Small intestine (tissue), 7 donors: Measurements from ENCODE around the gene BATF3. TPM values are rescaled to one million over a fixed set of nuclear protein-coding genes. Genes with fewer than 3 reads are reported as not detected.

Experiments used
- DNase-seq, 2 donors: peaks; one replicate each; pipeline versions ENCODE4 v3.0.0 to v3.0.0-alpha.2; 2013
- FAIRE-seq: peaks from 2 replicates; lab custom pipeline; 2012; peaks lifted over from hg19 to GRCh38; lab: Jason Lieb, UNC
- H3K27ac ChIP-seq, 3 donors: one replicate each; pipeline ENCODE4 v1.5.1; 2013; ENCODE audit warnings: low read length in 2 of 3, mild to moderate bottlenecking in 2 of 3, control low read depth in 1 of 3, inconsistent platforms in 1 of 3, low read depth in 1 of 3, moderate library complexity in 1 of 3
- H3K27me3 ChIP-seq, 3 donors: one replicate each; pipeline ENCODE4 v1.6.1; 2013; ENCODE audit warnings: low read length in 3 of 3, inconsistent platforms in 1 of 3; ENCODE audit not compliant: control insufficient read depth in 3 of 3, insufficient read depth in 3 of 3
- H3K36me3 ChIP-seq, 3 donors: one replicate each; pipeline ENCODE4 v1.6.1; 2013; ENCODE audit warnings: low read length in 3 of 3, inconsistent platforms in 1 of 3, low read depth in 1 of 3, mild to moderate bottlenecking in 1 of 3, moderate library complexity in 1 of 3; ENCODE audit not compliant: control insufficient read depth in 3 of 3, insufficient read depth in 2 of 3
- H3K4me1 ChIP-seq, 3 donors: one replicate each; pipeline ENCODE4 v1.6.1; 2013; ENCODE audit warnings: low read length in 2 of 3, inconsistent platforms in 1 of 3, low read depth in 1 of 3, mild to moderate bottlenecking in 1 of 3, moderate library complexity in 1 of 3; ENCODE audit not compliant: control insufficient read depth in 3 of 3, insufficient read depth in 2 of 3
- H3K4me3 ChIP-seq, 3 donors: one replicate each; pipeline ENCODE4 v1.5.1; 2013; ENCODE audit warnings: low read length in 3 of 3, control low read depth in 1 of 3, inconsistent platforms in 1 of 3, low read depth in 1 of 3, mild to moderate bottlenecking in 1 of 3, moderate library complexity in 1 of 3
- H3K9me3 ChIP-seq, 2 donors: one replicate each; pipeline ENCODE4 v1.6.1; 2013; ENCODE audit warnings: low read depth in 1 of 2, low read length in 1 of 2; ENCODE audit not compliant: control insufficient read depth in 2 of 2, insufficient read depth in 1 of 2
- WGBS, 3 donors: extraction: QIAGEN DNeasy Blood & Tissue Kit; methylation state at CpG; one replicate each; pipeline ENCODE4 v1.1.7; 2013; 5-methylcytosine and 5-hydroxymethylcytosine counted together
- polyA plus RNA-seq, 4 donors: library from polyadenylated mRNA; stranded (reverse) in 3 of 4; unstranded in 1 of 4; fragments of 200-250 nt in 3 of 4; fragments of 120-200 nt in 1 of 4; gene quantifications; one replicate each; pipeline versions ENCODE4 v1.2.1 to v1.2.3, GENCODE V29; 2013
- donor health status: healthy with polysubstance abuse.
- donor health status: control.
- donor health status: control.
- donor health status: Bipolar disorder and iron deficiency.
- donor health status: healthy.

The BATF3 gene
- polyA plus RNA-seq, 4 donors = 1.5 to 3.8 (median 3.6) TPM; not detected in 1

- Histone ChIP-seq H3K36me3 (no peaks in the 10 kb centered on the region), H3K4me3 (no peak overlapping the region), H3K27ac (no peak overlapping the region), H3K9me3 (no peaks in the 10 kb centered on the region), H3K27me3 (peaks cover 0 to 8% (median 0%) of the 10 kb centered on the region in 3 donors), H3K4me1 (peaks cover 0 to 3% (median 0%) of the 10 kb centered on the region in 3 donors)
- 90 to 95% (median 91%) methylated on average over 11 of the region's 11 CpGs for WGBS, 3 donors
- DNase-seq (no peak), FAIRE-seq (no peak)
Observed at GRCh38 chr1:212684521-212685090, 15.0 kb downstream of the BATF3 start.

GRCh38 chr1:212684076-212684475, 15.6 kb downstream of the BATF3 start:
- WGBS, 3 donors = 87 to 90% (median 88%) methylated on average over 6 of the region's 6 CpGs

GRCh38 chr1:212683357-212683722, 16.3 kb downstream of the BATF3 start:
- Histone ChIP-seq H3K4me3 (no peak overlapping the region), H3K4me1 (peaks cover 0 to 3% (median 0%) of the 10 kb centered on the region in 3 donors), H3K36me3 (no peaks in the 10 kb centered on the region), H3K9me3 (no peaks in the 10 kb centered on the region), H3K27ac (no peak overlapping the region), H3K27me3 (peaks cover 0 to 8% (median 0%) of the 10 kb centered on the region in 3 donors)
- WGBS, 3 donors = 57 to 86% (median 75%) methylated on average over 6 to 7 of the region's 7 CpGs
- FAIRE-seq = no peak
- DNase-seq = no peak

More at GRCh38 chr1:212684076-212684475, 15.6 kb downstream of the BATF3 start:
- Histone ChIP-seq H3K9me3 (no peaks in the 10 kb centered on the region), H3K36me3 (no peaks in the 10 kb centered on the region), H3K4me1 (peaks cover 0 to 3% (median 0%) of the 10 kb centered on the region in 3 donors), H3K27me3 (peaks cover 0 to 8% (median 0%) of the 10 kb centered on the region in 3 donors), H3K27ac (no peak overlapping the region), H3K4me3 (no peak overlapping the region)
- DNase-seq (no peak), FAIRE-seq (no peak)

GRCh38 chr1:212680680-212681389, 18.8 kb downstream of the BATF3 start:
- Histone ChIP-seq H3K4me3 (no peak overlapping the region), H3K27me3 (peaks cover 0 to 8% (median 0%) of the 10 kb centered on the region in 3 donors), H3K9me3 (no peaks in the 10 kb centered on the region), H3K36me3 (no peaks in the 10 kb centered on the region), H3K4me1 (peaks cover 0 to 3% (median 0%) of the 10 kb centered on the region in 3 donors), H3K27ac (no peak overlapping the region)
- WGBS, 3 donors = 16 to 39% (median 25%) methylated on average over 4 of the region's 4 CpGs
- FAIRE-seq = no peak
- DNase-seq = no peak

GRCh38 chr1:212678456-212679410, 20.9 kb downstream of the BATF3 start:
- FAIRE-seq (no peak), DNase-seq (no peak)
- WGBS, 3 donors = 56 to 69% (median 60%) methylated on average over 11 of the region's 11 CpGs
- H3K27ac ChIP-seq = no peak overlapping the region
- H3K4me1 ChIP-seq = peaks cover 0 to 3% (median 0%) of the 10 kb centered on the region in 3 donors
- H3K36me3 ChIP-seq = no peaks in the 10 kb centered on the region
- H3K27me3 ChIP-seq = peaks cover 0 to 8% (median 0%) of the 10 kb centered on the region in 3 donors
- no peaks in the 10 kb centered on the region for H3K9me3 ChIP-seq
- H3K4me3 ChIP-seq = no peak overlapping the region

- H3K9me3 ChIP-seq = no peaks in the 10 kb centered on the region
- WGBS, 3 donors = 71 to 83% (median 78%) methylated on average over 4 of the region's 4 CpGs
Observed at GRCh38 chr1:212677573-212677972, 22.1 kb downstream of the BATF3 start.

GRCh38 chr1:212677136-212677535, 22.5 kb downstream of the BATF3 start:
- no peak overlapping the region for H3K27ac ChIP-seq
- DNase-seq = no peak
- no peaks in the 10 kb centered on the region for H3K9me3 ChIP-seq
- no peaks in the 10 kb centered on the region for H3K36me3 ChIP-seq
- peaks cover 0 to 3% (median 0%) of the 10 kb centered on the region in 3 donors for H3K27me3 ChIP-seq
- H3K4me3 ChIP-seq = no peak overlapping the region
- no peaks in the 10 kb centered on the region for H3K4me1 ChIP-seq
- no peak for FAIRE-seq
- 69 to 79% (median 76%) methylated on average over 4 of the region's 4 CpGs for WGBS, 3 donors

More at GRCh38 chr1:212677573-212677972, 22.1 kb downstream of the BATF3 start:
- H3K4me1 ChIP-seq = no peaks in the 10 kb centered on the region
- no peaks in the 10 kb centered on the region for H3K36me3 ChIP-seq
- H3K27ac ChIP-seq = no peak overlapping the region
- H3K4me3 ChIP-seq = no peak overlapping the region
- DNase-seq (no peak), FAIRE-seq (no peak)
- peaks cover 0 to 4% (median 0%) of the 10 kb centered on the region in 3 donors for H3K27me3 ChIP-seq

- 83 to 98% (median 84%) methylated on average over 3 of the region's 3 CpGs for WGBS, 3 donors
- no peak overlapping the region for H3K4me3 ChIP-seq
- no peak for FAIRE-seq
Observed at GRCh38 chr1:212675675-212676074, 24.0 kb downstream of the BATF3 start.

More at GRCh38 chr1:212675675-212676074, 24.0 kb downstream of the BATF3 start:
- Histone ChIP-seq H3K27me3 (peaks cover 0 to 2% (median 0%) of the 10 kb centered on the region in 3 donors), H3K4me1 (no peaks in the 10 kb centered on the region), H3K27ac (no peak overlapping the region), H3K36me3 (no peaks in the 10 kb centered on the region), H3K9me3 (no peaks in the 10 kb centered on the region)
- DNase-seq = no peak
